Colonic mucosa (tissue), 4 donors: ENCODE results near the gene UGT2A3. TPM values are rescaled to one million over a fixed set of nuclear protein-coding genes. Genes with fewer than 3 reads are reported as not detected.
A peak's percentile ranks its signal among the peaks of the same experiment; 100 is the strongest.

ENCODE experiments used
- DNase-seq: peaks from one replicate; pipeline ENCODE4 v3.0.0-alpha.2; 2020
- H3K27ac ChIP-seq: fragments of 200-600 bp; one replicate; pipeline ENCODE4 v1.8.0; 2021
- H3K27me3 ChIP-seq: fragments of 200-600 bp; one replicate; pipeline ENCODE4 v1.8.0; 2021
- H3K36me3 ChIP-seq: fragments of 200-600 bp; one replicate; pipeline ENCODE4 v1.8.0; 2021
- H3K4me1 ChIP-seq: fragments of 200-600 bp; one replicate; pipeline ENCODE4 v1.8.0; 2021; ENCODE audit warnings: mild to moderate bottlenecking
- H3K4me3 ChIP-seq: fragments of 200-600 bp; one replicate; pipeline ENCODE4 v1.8.0; 2021
- H3K9ac ChIP-seq, 2 donors: one replicate each; pipeline ENCODE4 v1.7.0; 2013; ENCODE audit warnings: control low read depth in 2 of 2, low read depth in 2 of 2, low read length in 2 of 2
- H3K9me3 ChIP-seq: fragments of 200-600 bp; one replicate; pipeline ENCODE4 v1.8.0; 2021
- CTCF ChIP-seq: fragments of 200-600 bp; IDR thresholded peaks from one replicate; pipeline ENCODE4 v1.8.0; 2022; ENCODE audit warnings: antibody characterized with exemption, mild to moderate bottlenecking
- intact Hi-C: fragments of 100-400 bp; cut with DNase I; formaldehyde crosslinking; loops from one replicate; pipeline ENCODE4 v1.14.1; 2022
- total RNA-seq, 2 donors: library from RNA; stranded (reverse); fragmentation: NEBNext Ultra II Directional in 1 of 2; extraction: Animal tissue kit (Norgen Biotek cat#: 25700) in 1 of 2; gene quantifications; one replicate each; pipeline ENCODE4 v1.2.1, GENCODE V29; 2021
- donor health status: healthy.
- donor health status: DM: no; HTN: no; CAD: no.
- donor health status: DM: no; HTN: no; CAD: no.

Gene UGT2A3
- total RNA-seq, 2 donors from 2014 or later, result 36.5 to 135 TPM

- Histone ChIP-seq H3K9me3 (no peaks in the 10 kb centered on the region), H3K27me3 (no peaks in the 10 kb centered on the region), H3K9ac (peak overlapping the region; percentile 15 to 30), H3K4me3 (no peak overlapping the region), H3K4me1 (no peaks in the 10 kb centered on the region), H3K27ac (peak overlapping the region; percentile 48), H3K36me3 (no peaks in the 10 kb centered on the region)
- no peak for DNase-seq
- intact Hi-C loops, result no loop called here
- no peak for TF ChIP-seq CTCF
Measured at GRCh38 chr4:68905598-68905938, 46.0 kb downstream of the UGT2A3 start.

GRCh38 chr4:68904786-68905185 lies 46.8 kb downstream of the UGT2A3 start:
- no peak for TF ChIP-seq CTCF
- Histone ChIP-seq H3K4me3 (peak overlapping the region; percentile 10), H3K27me3 (no peaks in the 10 kb centered on the region), H3K9ac (peak overlapping the region; percentile 24 to 30), H3K9me3 (no peaks in the 10 kb centered on the region), H3K4me1 (no peaks in the 10 kb centered on the region), H3K36me3 (no peaks in the 10 kb centered on the region), H3K27ac (peak overlapping the region; percentile 48)
- intact Hi-C loops, result no loop called here
- peak; percentile 46 for DNase-seq

GRCh38 chr4:68896749-68897148 lies 54.9 kb downstream of the UGT2A3 start:
- no peak for TF ChIP-seq CTCF
- H3K36me3 ChIP-seq, result no peaks in the 10 kb centered on the region
- intact Hi-C loops, result no loop called here
- H3K4me1 ChIP-seq, result no peaks in the 10 kb centered on the region
- no peak overlapping the region for H3K9ac ChIP-seq
- H3K4me3 ChIP-seq, result no peak overlapping the region
- H3K27me3 ChIP-seq, result no peaks in the 10 kb centered on the region
- no peak overlapping the region for H3K27ac ChIP-seq
- DNase-seq, result no peak
- no peaks in the 10 kb centered on the region for H3K9me3 ChIP-seq

GRCh38 chr4:68895561-68896198 lies 55.9 kb downstream of the UGT2A3 start:
- no peak for TF ChIP-seq CTCF
- Histone ChIP-seq H3K9me3 (no peaks in the 10 kb centered on the region), H3K9ac (no peak overlapping the region), H3K36me3 (no peaks in the 10 kb centered on the region), H3K27me3 (no peaks in the 10 kb centered on the region), H3K27ac (no peak overlapping the region), H3K4me3 (no peak overlapping the region), H3K4me1 (no peaks in the 10 kb centered on the region)
- no peak for DNase-seq
- intact Hi-C loops, result no loop called here

GRCh38 chr4:68892861-68893260 lies 58.7 kb downstream of the UGT2A3 start:
- H3K27ac ChIP-seq, result no peak overlapping the region
- no peak for TF ChIP-seq CTCF
- H3K9me3 ChIP-seq, result no peaks in the 10 kb centered on the region
- no peak for DNase-seq
- no peak overlapping the region for H3K4me3 ChIP-seq
- H3K4me1 ChIP-seq, result no peaks in the 10 kb centered on the region
- no peak overlapping the region for H3K9ac ChIP-seq
- H3K36me3 ChIP-seq, result no peaks in the 10 kb centered on the region
- H3K27me3 ChIP-seq, result no peaks in the 10 kb centered on the region
- intact Hi-C loops, result no loop called here
